Measurements from ENCODE around the gene CDADC1. TPM values are rescaled to one million over a fixed set of nuclear protein-coding genes. Genes with fewer than 3 reads are reported as not detected.
"Not testable (repeated sequence)": the region's sequence is repeated elsewhere in the genome, so short reads cannot be mapped to it uniquely, and the experiment has no call there.

The CDADC1 gene
- total RNA-seq, 1 donor from 2014 or later, result 3.3 TPM

DNA sequence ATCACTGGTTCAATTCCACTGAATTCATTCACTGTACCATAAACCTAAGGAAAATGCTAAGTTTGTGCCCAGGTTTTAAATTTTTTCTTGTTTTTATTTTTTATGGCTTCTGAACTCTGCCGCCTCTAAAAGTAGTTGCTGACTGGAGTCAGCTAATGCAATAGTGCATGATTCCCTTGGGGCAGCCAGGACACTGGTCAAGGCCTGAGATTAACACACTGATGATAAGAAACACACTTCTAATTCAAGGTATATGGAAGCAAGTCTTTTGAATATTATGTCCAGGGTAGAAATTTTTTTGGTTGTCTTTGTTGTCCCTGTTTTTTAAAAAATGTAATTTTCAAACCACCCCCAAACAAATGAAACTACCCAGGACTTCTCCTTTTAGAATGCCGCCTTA is 72.2 kb downstream of the CDADC1 start:
- TF ChIP-seq, protein P1, sequence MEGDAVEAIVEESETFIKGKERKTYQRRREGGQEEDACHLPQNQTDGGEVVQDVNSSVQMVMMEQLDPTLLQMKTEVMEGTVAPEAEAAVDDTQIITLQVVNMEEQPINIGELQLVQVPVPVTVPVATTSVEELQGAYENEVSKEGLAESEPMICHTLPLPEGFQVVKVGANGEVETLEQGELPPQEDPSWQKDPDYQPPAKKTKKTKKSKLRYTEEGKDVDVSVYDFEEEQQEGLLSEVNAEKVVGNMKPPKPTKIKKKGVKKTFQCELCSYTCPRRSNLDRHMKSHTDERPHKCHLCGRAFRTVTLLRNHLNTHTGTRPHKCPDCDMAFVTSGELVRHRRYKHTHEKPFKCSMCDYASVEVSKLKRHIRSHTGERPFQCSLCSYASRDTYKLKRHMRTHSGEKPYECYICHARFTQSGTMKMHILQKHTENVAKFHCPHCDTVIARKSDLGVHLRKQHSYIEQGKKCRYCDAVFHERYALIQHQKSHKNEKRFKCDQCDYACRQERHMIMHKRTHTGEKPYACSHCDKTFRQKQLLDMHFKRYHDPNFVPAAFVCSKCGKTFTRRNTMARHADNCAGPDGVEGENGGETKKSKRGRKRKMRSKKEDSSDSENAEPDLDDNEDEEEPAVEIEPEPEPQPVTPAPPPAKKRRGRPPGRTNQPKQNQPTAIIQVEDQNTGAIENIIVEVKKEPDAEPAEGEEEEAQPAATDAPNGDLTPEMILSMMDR (conservative IDR thresholded peaks at IDR 0.05; ENCODE audit: low read depth, low read length), result no peak
- no peak for DNase-seq (ENCODE audit: low read depth)
- H3K4me3 ChIP-seq (ENCODE audit: low read depth, low read length), result no peak overlapping the region

DNA sequence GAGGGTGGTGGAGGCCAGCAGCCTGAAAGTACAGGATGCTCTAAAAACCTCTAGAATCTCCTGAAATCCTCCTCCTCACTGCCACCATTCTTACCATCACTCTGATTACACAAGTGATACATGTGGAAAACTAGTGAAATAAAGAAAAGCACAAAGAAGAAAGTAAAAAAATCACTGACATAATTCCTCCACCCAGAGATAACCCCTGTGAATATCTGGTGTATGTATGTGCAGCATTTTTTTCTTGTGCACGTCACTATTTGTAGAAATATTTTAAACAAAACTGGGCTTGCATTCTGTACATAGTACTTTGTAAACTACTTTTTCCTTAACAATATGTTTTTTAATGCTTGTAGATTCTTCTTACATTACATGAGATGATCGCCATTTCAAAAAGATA is 73.2 kb downstream of the CDADC1 start:
- TF ChIP-seq, protein P1 (conservative IDR thresholded peaks at IDR 0.05; ENCODE audit: low read depth, low read length), result no peak
- DNase-seq (ENCODE audit: low read depth), result no peak
- H3K4me3 ChIP-seq (ENCODE audit: low read depth, low read length), result no peak overlapping the region

DNA sequence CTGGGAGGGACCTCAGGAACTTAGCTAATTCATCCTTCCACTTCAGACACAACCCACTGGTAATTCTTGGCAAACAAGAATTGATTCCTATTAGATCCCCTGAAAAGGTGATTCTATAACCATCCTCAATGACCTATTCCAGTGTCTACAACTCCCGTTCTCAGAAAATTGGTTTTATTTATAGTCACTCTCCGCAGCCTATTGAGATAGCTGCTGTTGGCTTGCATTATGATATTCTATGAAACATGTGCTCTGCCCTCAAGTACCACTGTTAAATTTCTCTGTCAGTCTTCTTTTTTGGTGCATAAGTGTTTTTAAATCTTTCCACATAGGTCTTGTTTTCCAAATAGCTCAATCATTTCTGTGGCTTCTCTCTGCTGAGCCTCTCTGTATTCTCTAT is 75.0 kb downstream of the CDADC1 start:
- DNase-seq (ENCODE audit: low read depth), result no peak
- TF ChIP-seq, protein P1 (conservative IDR thresholded peaks at IDR 0.05; ENCODE audit: low read depth, low read length), result no peak
- no peak overlapping the region for H3K4me3 ChIP-seq (ENCODE audit: low read depth, low read length)

DNA sequence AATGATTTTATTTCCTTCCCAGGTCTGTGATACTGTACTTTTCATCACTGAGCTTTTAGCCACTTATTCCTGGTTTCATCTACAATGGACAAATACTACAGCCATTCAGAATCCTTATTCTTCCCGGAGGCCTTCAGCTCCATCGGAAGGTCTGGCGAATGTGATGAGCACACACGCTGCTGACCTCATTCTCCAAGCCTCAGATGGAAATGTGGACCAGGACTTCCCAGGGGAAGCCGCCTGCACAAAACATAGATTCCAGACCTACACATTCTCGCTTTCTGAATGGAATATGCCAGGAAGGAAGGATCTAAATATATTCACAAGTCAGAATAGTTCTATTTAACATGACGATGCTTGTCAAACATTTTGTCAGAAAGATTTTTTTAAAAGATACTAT is 75.6 kb downstream of the CDADC1 start:
- DNase-seq (ENCODE audit: low read depth), result no peak
- TF ChIP-seq, protein P1 (conservative IDR thresholded peaks at IDR 0.05; ENCODE audit: low read depth, low read length), result no peak

DNA sequence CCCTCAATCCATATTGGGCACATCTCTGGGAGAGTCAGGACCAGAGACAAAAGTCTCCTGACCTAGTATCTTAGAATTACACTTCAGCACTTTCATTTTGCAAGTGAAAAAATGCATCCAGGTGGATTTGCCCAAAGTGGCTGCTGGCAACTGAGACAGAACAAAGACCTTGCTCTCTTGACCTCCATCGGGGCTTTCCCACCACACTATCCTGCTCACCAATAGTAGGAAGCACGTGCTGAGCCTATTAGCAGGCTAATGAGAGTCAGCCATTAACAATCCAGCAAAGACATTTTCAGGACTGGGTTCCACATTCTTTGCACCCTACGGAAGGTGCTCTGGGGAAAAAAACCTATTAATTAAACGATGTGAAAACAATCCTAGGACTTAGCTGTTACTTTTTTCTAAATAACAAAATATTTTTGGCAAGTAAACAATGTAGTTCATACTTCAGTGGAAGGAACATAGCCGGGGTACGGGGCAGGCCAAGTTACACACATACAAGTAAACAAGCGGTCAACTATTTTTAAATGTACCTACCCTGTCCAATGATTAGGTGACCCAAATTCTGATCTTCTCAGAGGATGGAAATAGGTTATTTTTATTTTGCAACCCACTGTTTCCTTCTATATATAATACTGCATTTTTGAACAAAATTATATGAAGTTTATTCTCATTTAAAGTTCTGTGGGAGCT is 78.6 kb downstream of the CDADC1 start:
- TF ChIP-seq, protein P1 (conservative IDR thresholded peaks at IDR 0.05; ENCODE audit: low read depth, low read length), result no peak
- H3K4me3 ChIP-seq (ENCODE audit: low read depth, low read length), result no peak overlapping the region
- DNase-seq (ENCODE audit: low read depth), result no peak

More for the DNA sequence above, 75.6 kb downstream of the CDADC1 start:
- H3K4me3 ChIP-seq (ENCODE audit: low read depth, low read length), result no peak overlapping the region

DNA sequence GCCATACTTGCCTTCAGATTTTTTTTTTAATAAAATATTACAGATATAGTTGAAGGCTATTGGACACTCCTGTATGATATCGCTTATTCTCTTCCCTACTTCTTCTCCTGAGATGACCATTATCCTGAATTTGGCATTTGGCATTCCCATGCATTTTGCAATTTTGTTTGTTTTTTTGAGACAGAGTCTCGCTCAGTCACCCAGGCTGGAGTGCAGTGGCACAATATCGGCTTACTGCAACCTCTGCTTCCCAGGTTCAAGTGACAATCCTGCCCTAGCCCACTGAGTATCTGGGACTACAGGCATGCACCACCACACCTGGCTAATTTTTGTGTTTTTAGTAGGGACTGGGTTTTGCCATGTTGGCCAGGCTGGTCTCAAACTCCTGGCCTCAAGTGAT is 79.4 kb downstream of the CDADC1 start:
- not testable (repeated sequence) for DNase-seq (ENCODE audit: low read depth); H3K4me3 ChIP-seq (ENCODE audit: low read depth, low read length)

DNA sequence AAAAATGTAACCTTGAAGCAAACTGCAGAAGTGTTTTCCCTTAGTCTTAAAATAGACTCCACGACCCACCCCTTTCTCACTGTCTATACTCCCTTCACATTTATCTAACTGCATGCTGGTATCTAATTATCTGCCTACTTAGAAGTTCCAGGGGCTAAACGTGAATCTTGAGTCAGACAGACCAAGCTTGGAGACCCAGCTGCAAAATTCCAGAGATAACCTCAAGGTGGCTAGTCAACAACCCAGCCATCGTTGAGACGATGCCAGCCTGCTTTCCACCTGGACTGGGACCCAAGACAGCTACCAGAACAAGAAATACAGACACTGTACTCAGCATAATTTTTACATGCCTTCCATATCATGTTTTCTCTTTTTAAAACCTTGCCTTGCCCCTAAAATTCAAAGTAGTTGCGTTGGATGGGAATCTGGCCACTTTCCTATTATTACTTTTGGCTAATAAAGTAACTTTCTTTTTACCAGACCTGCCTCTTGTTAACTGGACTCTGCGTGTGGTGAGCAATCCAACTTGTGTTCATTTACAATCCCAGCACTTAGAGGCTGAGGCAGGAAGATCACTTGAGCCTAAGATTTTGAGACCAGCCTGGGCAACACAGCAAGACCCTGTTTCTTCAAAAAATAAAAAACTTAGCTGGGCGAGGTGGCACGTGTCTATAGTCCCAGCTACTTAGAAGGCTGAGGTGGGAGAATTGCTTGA is 82.3 kb downstream of the CDADC1 start:
- H3K4me3 ChIP-seq (ENCODE audit: low read depth, low read length), result no peak overlapping the region
- TF ChIP-seq, protein P1 (conservative IDR thresholded peaks at IDR 0.05; ENCODE audit: low read depth, low read length), result no peak
- DNase-seq (ENCODE audit: low read depth), result no peak
